Measurements from ENCODE around the gene UNC119.

The UNC119 gene

DNA sequence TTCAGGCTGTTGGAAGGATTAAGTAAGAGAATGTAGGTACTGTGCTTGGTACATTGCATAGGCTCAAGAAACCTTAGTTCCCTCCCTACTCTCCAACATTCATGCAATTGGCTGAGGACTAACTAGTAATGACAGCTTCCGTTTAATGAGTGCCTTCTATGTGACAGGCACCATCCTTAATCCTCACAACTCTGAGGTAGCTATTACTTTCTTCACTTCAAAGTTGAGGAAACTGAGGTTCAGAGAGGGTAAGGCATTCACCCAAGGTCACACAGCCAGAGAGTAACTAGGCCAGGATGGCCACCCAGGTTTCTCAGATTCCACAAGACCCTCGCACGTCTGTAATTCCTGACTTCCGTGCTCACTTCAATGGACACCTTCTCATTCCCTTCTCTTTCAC is 22.2 kb downstream of the UNC119 start:
- H3K4me3 ChIP-seq (ENCODE audit: low read length) = no peak overlapping the region
- H3K4me1 ChIP-seq (ENCODE audit: control insufficient read depth, low read length) = no peaks in the 10 kb centered on the region

DNA sequence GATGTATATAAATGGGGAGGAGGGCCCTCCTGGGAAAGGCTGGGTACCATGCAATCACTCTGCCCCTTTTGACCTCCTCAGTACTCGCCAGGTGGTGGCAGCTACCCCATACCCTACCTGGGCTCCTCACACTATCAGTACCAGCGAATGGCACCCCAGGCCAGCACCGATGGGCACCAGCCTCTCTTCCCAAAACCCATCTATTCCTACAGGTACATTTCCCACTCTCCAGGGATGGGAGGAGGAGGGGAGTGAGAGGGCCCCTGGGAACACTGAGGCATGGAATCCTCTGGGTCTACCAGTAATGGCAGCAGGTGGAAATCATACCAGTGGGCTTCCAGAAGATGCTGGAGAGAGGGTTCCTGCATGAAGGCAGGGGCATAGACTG is 23.4 kb downstream of the UNC119 start:
- H4K20me1 ChIP-seq (ENCODE audit: control insufficient read depth, insufficient read depth, low read depth, low read length) = no peaks in the 10 kb centered on the region
- no peaks in the 10 kb centered on the region for H3K79me2 ChIP-seq (ENCODE audit: control insufficient read depth, low read length)
- H3K4me3 ChIP-seq (ENCODE audit: low read length) = no peak overlapping the region
- no peak for TF ChIP-seq EZH2phosphoT487 (IDR thresholded peaks at IDR 0.05; ENCODE audit: borderline replicate concordance, low read length)
- TF ChIP-seq, protein P1, sequence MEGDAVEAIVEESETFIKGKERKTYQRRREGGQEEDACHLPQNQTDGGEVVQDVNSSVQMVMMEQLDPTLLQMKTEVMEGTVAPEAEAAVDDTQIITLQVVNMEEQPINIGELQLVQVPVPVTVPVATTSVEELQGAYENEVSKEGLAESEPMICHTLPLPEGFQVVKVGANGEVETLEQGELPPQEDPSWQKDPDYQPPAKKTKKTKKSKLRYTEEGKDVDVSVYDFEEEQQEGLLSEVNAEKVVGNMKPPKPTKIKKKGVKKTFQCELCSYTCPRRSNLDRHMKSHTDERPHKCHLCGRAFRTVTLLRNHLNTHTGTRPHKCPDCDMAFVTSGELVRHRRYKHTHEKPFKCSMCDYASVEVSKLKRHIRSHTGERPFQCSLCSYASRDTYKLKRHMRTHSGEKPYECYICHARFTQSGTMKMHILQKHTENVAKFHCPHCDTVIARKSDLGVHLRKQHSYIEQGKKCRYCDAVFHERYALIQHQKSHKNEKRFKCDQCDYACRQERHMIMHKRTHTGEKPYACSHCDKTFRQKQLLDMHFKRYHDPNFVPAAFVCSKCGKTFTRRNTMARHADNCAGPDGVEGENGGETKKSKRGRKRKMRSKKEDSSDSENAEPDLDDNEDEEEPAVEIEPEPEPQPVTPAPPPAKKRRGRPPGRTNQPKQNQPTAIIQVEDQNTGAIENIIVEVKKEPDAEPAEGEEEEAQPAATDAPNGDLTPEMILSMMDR (IDR thresholded peaks at IDR 0.05; ENCODE audit: low read depth, low read length, poor library complexity, severe bottlenecking) = no peak
- H3K27me3 ChIP-seq (ENCODE audit: control insufficient read depth, low read length) = peaks cover 7% of the 10 kb centered on the region; the same call in 1 of the 2 replicates
- no peaks in the 10 kb centered on the region for H3K36me3 ChIP-seq (ENCODE audit: control insufficient read depth, low read length)
- no peaks in the 10 kb centered on the region for H3K9me3 ChIP-seq (ENCODE audit: control insufficient read depth, insufficient read depth, low read length)
- no peak overlapping the region for H3K27ac ChIP-seq (ENCODE audit: low read depth, low read length)
- no peak overlapping the region for H3K4me2 ChIP-seq (ENCODE audit: low read length)
- no peaks in the 10 kb centered on the region for H3F3A ChIP-seq (ENCODE audit: control insufficient read depth, insufficient read depth)
- no peaks in the 10 kb centered on the region for H3K9me2 ChIP-seq (replicated peaks; ENCODE audit: control insufficient read depth, low read length)
- H3K4me1 ChIP-seq (ENCODE audit: control insufficient read depth, low read length) = no peaks in the 10 kb centered on the region

More for the DNA sequence above, 22.2 kb downstream of the UNC119 start:
- H4K20me1 ChIP-seq (ENCODE audit: control insufficient read depth, insufficient read depth, low read depth, low read length) = no peaks in the 10 kb centered on the region
- H3K9me3 ChIP-seq (ENCODE audit: control insufficient read depth, insufficient read depth, low read length) = no peaks in the 10 kb centered on the region
- no peaks in the 10 kb centered on the region for H3K9me2 ChIP-seq (replicated peaks; ENCODE audit: control insufficient read depth, low read length)
- H3K36me3 ChIP-seq (ENCODE audit: control insufficient read depth, low read length) = no peaks in the 10 kb centered on the region
- H3K27ac ChIP-seq (ENCODE audit: low read depth, low read length) = no peak overlapping the region
- no peaks in the 10 kb centered on the region for H3K79me2 ChIP-seq (ENCODE audit: control insufficient read depth, low read length)
- H3K4me2 ChIP-seq (ENCODE audit: low read length) = no peak overlapping the region
- H3K27me3 ChIP-seq (ENCODE audit: control insufficient read depth, low read length) = peaks cover 10% of the 10 kb centered on the region
- H3F3A ChIP-seq (ENCODE audit: control insufficient read depth, insufficient read depth) = no peaks in the 10 kb centered on the region
- TF ChIP-seq EZH2phosphoT487 (IDR thresholded peaks at IDR 0.05; ENCODE audit: borderline replicate concordance, low read length) = no peak
- TF ChIP-seq, protein P1 (IDR thresholded peaks at IDR 0.05; ENCODE audit: low read depth, low read length, poor library complexity, severe bottlenecking) = no peak

DNA sequence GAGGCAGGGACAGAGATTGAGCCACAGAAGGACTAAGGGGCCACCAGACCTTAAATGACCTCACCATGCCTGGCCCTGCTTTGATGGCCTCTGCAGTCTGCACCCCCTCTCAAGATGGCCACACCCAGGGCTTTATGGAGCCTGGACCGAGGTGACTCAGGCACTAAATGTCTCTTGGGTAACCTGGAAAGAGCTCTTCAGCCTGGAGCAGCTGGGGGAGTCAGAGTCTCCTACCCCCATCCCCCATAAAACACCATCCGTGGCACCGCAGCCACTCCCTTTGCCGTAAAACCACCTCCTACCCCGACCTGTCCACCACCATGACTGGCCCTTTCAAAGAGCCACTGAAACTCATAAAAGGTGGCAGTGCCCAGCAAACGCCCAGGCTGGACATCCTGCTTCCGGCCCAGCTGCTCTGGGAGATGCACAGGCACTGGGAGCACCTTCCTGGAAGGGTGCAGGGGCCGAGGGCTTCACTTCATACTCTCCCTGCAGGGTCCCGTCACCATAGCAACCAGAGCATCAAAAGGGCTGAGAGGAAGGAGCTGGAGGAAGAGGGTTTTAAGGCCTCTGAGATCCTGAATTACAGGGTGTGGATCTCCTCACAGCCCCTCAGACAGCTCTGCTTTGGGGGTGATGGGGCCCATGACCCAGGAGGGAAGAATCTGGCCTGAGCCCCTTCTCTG is 24.0 kb downstream of the UNC119 start:
- H3K27me3 ChIP-seq (ENCODE audit: control insufficient read depth, low read length) = peaks cover 5% of the 10 kb centered on the region; the same call in 1 of the 2 replicates
- no peaks in the 10 kb centered on the region for H3K4me1 ChIP-seq (ENCODE audit: control insufficient read depth, low read length)
- H3K27ac ChIP-seq (ENCODE audit: low read depth, low read length) = no peak overlapping the region

More for the DNA sequence above, 24.0 kb downstream of the UNC119 start:
- Histone ChIP-seq H3F3A (ENCODE audit: control insufficient read depth, insufficient read depth) (no peaks in the 10 kb centered on the region), H3K4me2 (ENCODE audit: low read length) (no peak overlapping the region), H3K36me3 (ENCODE audit: control insufficient read depth, low read length) (no peaks in the 10 kb centered on the region), H3K9me2 (replicated peaks; ENCODE audit: control insufficient read depth, low read length) (no peaks in the 10 kb centered on the region), H3K79me2 (ENCODE audit: control insufficient read depth, low read length) (no peaks in the 10 kb centered on the region), H3K9me3 (ENCODE audit: control insufficient read depth, insufficient read depth, low read length) (no peaks in the 10 kb centered on the region), H4K20me1 (ENCODE audit: control insufficient read depth, insufficient read depth, low read depth, low read length) (no peaks in the 10 kb centered on the region), H3K4me3 (ENCODE audit: low read length) (no peak overlapping the region)
- TF ChIP-seq, protein P1 (IDR thresholded peaks at IDR 0.05; ENCODE audit: low read depth, low read length, poor library complexity, severe bottlenecking) = no peak
- TF ChIP-seq EZH2phosphoT487 (IDR thresholded peaks at IDR 0.05; ENCODE audit: borderline replicate concordance, low read length) = no peak
